Neural cell (in vitro differentiated cells): ENCODE data around the gene SOBP. TPM values are rescaled to one million over a fixed set of nuclear protein-coding genes. Genes with fewer than 3 reads are reported as not detected.

ENCODE experiments used
- H2AFZ ChIP-seq: fragments of 200-600, 300-800 bp; sonication (generic), shearing (Covaris generic); 2 replicates; pipeline ENCODE4 v1.6.0; 2014; ENCODE audit warnings: low read depth, mild to moderate bottlenecking, antibody characterized with exemption, low read length, moderate library complexity
- H3F3A ChIP-seq: fragments of 200-600 bp; shearing (Covaris generic); 2 replicates; pipeline ENCODE4 v1.6.1; 2016; ENCODE audit warnings: mild to moderate bottlenecking, moderate library complexity, mixed read lengths, antibody characterized with exemption, low read length; ENCODE audit not compliant: insufficient read depth, poor library complexity, severe bottlenecking
- H3K27ac ChIP-seq: fragments of 200-600, 300-800 bp; sonication (generic), shearing (Covaris generic); 2 replicates; pipeline ENCODE4 v1.5.1; 2014; ENCODE audit warnings: mild to moderate bottlenecking, low read length, moderate library complexity
- H3K27me3 ChIP-seq: fragments of 300-800, 200-600 bp; sonication (generic), shearing (Covaris generic); 2 replicates; pipeline ENCODE4 v1.6.0; 2014; ENCODE audit warnings: mild to moderate bottlenecking, low read depth, low read length, moderate library complexity; ENCODE audit not compliant: insufficient read depth
- H3K36me3 ChIP-seq: fragments of 300-800, 200-600 bp; sonication (generic), shearing (Covaris generic); 2 replicates; pipeline ENCODE4 v1.5.1; 2014; ENCODE audit warnings: mild to moderate bottlenecking, antibody characterized with exemption, low read length, moderate library complexity; ENCODE audit not compliant: insufficient read depth
- H3K4me2 ChIP-seq: fragments of 300-800, 200-600 bp; sonication (generic), shearing (Covaris generic); 2 replicates; pipeline ENCODE4 v1.6.0; 2014; ENCODE audit warnings: mild to moderate bottlenecking, low read length
- H3K4me3 ChIP-seq: fragments of 300-800, 200-600 bp; sonication (generic), shearing (Covaris generic); 2 replicates; pipeline ENCODE4 v1.5.1; 2014; ENCODE audit warnings: mild to moderate bottlenecking, low read length, moderate library complexity
- H3K79me2 ChIP-seq: fragments of 200-600 bp; shearing (Covaris generic); replicated peaks from 2 replicates; pipeline ENCODE4 v1.6.0; 2014; ENCODE audit warnings: mild to moderate bottlenecking, low read length, moderate library complexity; ENCODE audit not compliant: insufficient read depth
- H3K9ac ChIP-seq: fragments of 300-800, 200-600 bp; sonication (generic), shearing (Covaris generic); 2 replicates; pipeline ENCODE4 v1.6.1; 2016; ENCODE audit warnings: mild to moderate bottlenecking, low read length, mixed read lengths
- H3K9me2 ChIP-seq: fragments of 200-600 bp; shearing (Covaris generic); 2 replicates; pipeline ENCODE4 v1.6.1; 2016; ENCODE audit warnings: mild to moderate bottlenecking, low read length, mixed read lengths; ENCODE audit not compliant: insufficient read depth
- H3K9me3 ChIP-seq: fragments of 200-600, 300-800 bp; sonication (generic), shearing (Covaris generic); 2 replicates; pipeline ENCODE4 v1.6.1; 2016; ENCODE audit warnings: mild to moderate bottlenecking, mixed run types, low read length, moderate library complexity, mixed read lengths
- H4K20me1 ChIP-seq: fragments of 200-600 bp; shearing (Covaris generic); 2 replicates; pipeline ENCODE4 v1.6.1; 2016; ENCODE audit warnings: mild to moderate bottlenecking, mixed run types; ENCODE audit not compliant: insufficient read depth
- CTCF ChIP-seq: fragments of 450-650 bp; IDR thresholded peaks from 2 replicates; pipeline ENCODE4 v1.5.1; 2014; ENCODE audit warnings: antibody characterized with exemption, mild to moderate bottlenecking, moderate library complexity; ENCODE audit not compliant: poor library complexity, severe bottlenecking
- EP300 ChIP-seq: fragments of 450-650 bp; conservative IDR thresholded peaks from 2 replicates; pipeline ENCODE4 v1.6.1; 2014; ENCODE audit warnings: antibody characterized with exemption, mild to moderate bottlenecking, moderate library complexity; ENCODE audit not compliant: poor library complexity, severe bottlenecking
- EZH2 ChIP-seq: fragments of 200-600, 300-800 bp; shearing (Covaris generic), sonication (generic); IDR thresholded peaks from 2 replicates; pipeline ENCODE4 v1.6.1; 2014; ENCODE audit warnings: antibody characterized with exemption, low read length, borderline replicate concordance, mild to moderate bottlenecking; ENCODE audit not compliant: insufficient read depth, poor library complexity, severe bottlenecking
- MXI1 ChIP-seq: fragments of 450-650 bp; conservative IDR thresholded peaks from 2 replicates; pipeline ENCODE4 v1.6.1; 2014; ENCODE audit warnings: antibody characterized with exemption, mild to moderate bottlenecking; ENCODE audit not compliant: poor library complexity, severe bottlenecking
- POLR2AphosphoS5 ChIP-seq: IDR thresholded peaks from 2 replicates; pipeline ENCODE4 v1.6.1; 2012
- RAD21 ChIP-seq: fragments of 450-650 bp; conservative IDR thresholded peaks from 2 replicates; pipeline ENCODE4 v1.6.1; 2014; ENCODE audit warnings: antibody characterized with exemption, mild to moderate bottlenecking, moderate library complexity
- REST ChIP-seq: IDR thresholded peaks from 2 replicates; pipeline ENCODE4 v1.6.1; 2012; ENCODE audit warnings: borderline replicate concordance
- SMC3 ChIP-seq: fragments of 450-650 bp; conservative IDR thresholded peaks from 2 replicates; pipeline ENCODE4 v1.6.1; 2014; ENCODE audit warnings: antibody characterized with exemption, mild to moderate bottlenecking, moderate library complexity; ENCODE audit not compliant: poor library complexity
- TAF1 ChIP-seq: IDR thresholded peaks from 2 replicates; pipeline ENCODE4 v1.6.1; 2012; ENCODE audit warnings: low read depth
- polyA plus RNA-seq: library from polyadenylated mRNA; depleted of rRNA; stranded (reverse); fragments of >200 nt; gene quantifications from 2 replicates; pipeline ENCODE4 v1.2.3, GENCODE V29; 2014

The SOBP gene
- polyA plus RNA-seq, 1 donor from 2014 or later = 16.4 TPM

GRCh38 chr6:107658920-107659865 is 169.3 kb downstream of the SOBP start:
- Histone ChIP-seq H3K9me3 (no peaks in the 10 kb centered on the region), H3K27me3 (no peaks in the 10 kb centered on the region), H3K9me2 (no peaks in the 10 kb centered on the region), H3K9ac (no peak overlapping the region), H3K4me3 (no peak overlapping the region), H3K4me2 (no peak overlapping the region), H2AFZ (no peak overlapping the region), H3K36me3 (no peaks in the 10 kb centered on the region), H3K79me2 (no peaks in the 10 kb centered on the region), H3F3A (no peaks in the 10 kb centered on the region), H3K27ac (no peak overlapping the region), H4K20me1 (no peaks in the 10 kb centered on the region)
- TF ChIP-seq SMC3 = no peak
- TF ChIP-seq REST = no peak
- no peak for TF ChIP-seq EP300
- no peak for TF ChIP-seq TAF1
- no peak for TF ChIP-seq RAD21
- no peak for TF ChIP-seq EZH2

- H3K9ac ChIP-seq = no peak overlapping the region
- H3K36me3 ChIP-seq = no peaks in the 10 kb centered on the region
- H3K4me2 ChIP-seq = no peak overlapping the region
- no peak overlapping the region for H3K4me3 ChIP-seq
- no peaks in the 10 kb centered on the region for H3K9me3 ChIP-seq
- no peak overlapping the region for H3K27ac ChIP-seq
- no peaks in the 10 kb centered on the region for H3K79me2 ChIP-seq
- no peaks in the 10 kb centered on the region for H4K20me1 ChIP-seq
- no peaks in the 10 kb centered on the region for H3K27me3 ChIP-seq
- no peaks in the 10 kb centered on the region for H3F3A ChIP-seq
- H3K9me2 ChIP-seq = no peaks in the 10 kb centered on the region
- H2AFZ ChIP-seq = no peak overlapping the region
- TF ChIP-seq RAD21 (no peak), POLR2AphosphoS5 (no peak), MXI1 (no peak), REST (no peak), SMC3 (no peak), EZH2 (no peak), EP300 (no peak), TAF1 (no peak), CTCF (no peak)
Observed at GRCh38 chr6:107660839-107661238, 170.9 kb downstream of the SOBP start.
